HEK293T (cell line): ENCODE measurements around the gene APPBP2.
"Not testable (repeated sequence)": the region's sequence is repeated elsewhere in the genome, so short reads cannot be mapped to it uniquely, and the experiment has no call there.

Source experiments
- CTBP1 ChIP-seq: fragments of 450-650 bp; IDR thresholded peaks from 2 replicates; pipeline ENCODE4 v1.6.1; 2016; ENCODE audit warnings: borderline replicate concordance
- ELF4 ChIP-seq: fragments of 450-650 bp; IDR thresholded peaks from 2 replicates; pipeline ENCODE4 v1.6.1; 2017; ENCODE audit warnings: antibody characterized with exemption
- FOXA1 ChIP-seq: fragments of 450-650 bp; IDR thresholded peaks from 2 replicates; pipeline ENCODE4 v1.6.1; 2016; ENCODE audit warnings: mild to moderate bottlenecking
- FOXK2 ChIP-seq: fragments of 450-650 bp; IDR thresholded peaks from 2 replicates; pipeline ENCODE4 v1.6.1; 2016; ENCODE audit warnings: mild to moderate bottlenecking
- FOXM1 ChIP-seq: fragments of 450-650 bp; IDR thresholded peaks from 2 replicates; pipeline ENCODE4 v1.6.1; 2017; ENCODE audit warnings: mild to moderate bottlenecking, borderline replicate concordance
- HDGF ChIP-seq: fragments of 450-650 bp; IDR thresholded peaks from 2 replicates; pipeline ENCODE4 v1.6.1; 2017; ENCODE audit warnings: antibody characterized with exemption, borderline replicate concordance
- NFRKB ChIP-seq: fragments of 450-650 bp; IDR thresholded peaks from 2 replicates; pipeline ENCODE4 v1.6.1; 2016; ENCODE audit warnings: mild to moderate bottlenecking, moderate library complexity
- SP1 ChIP-seq: fragments of 450-650 bp; IDR thresholded peaks from 2 replicates; pipeline ENCODE4 v1.6.1; 2017
- SUZ12 ChIP-seq: fragments of 450-650 bp; IDR thresholded peaks from 2 replicates; pipeline ENCODE4 v1.6.1; 2016; ENCODE audit warnings: mild to moderate bottlenecking
- ZNF384 ChIP-seq: fragments of 450-650 bp; IDR thresholded peaks from 2 replicates; pipeline ENCODE4 v1.6.1; 2016

DNA sequence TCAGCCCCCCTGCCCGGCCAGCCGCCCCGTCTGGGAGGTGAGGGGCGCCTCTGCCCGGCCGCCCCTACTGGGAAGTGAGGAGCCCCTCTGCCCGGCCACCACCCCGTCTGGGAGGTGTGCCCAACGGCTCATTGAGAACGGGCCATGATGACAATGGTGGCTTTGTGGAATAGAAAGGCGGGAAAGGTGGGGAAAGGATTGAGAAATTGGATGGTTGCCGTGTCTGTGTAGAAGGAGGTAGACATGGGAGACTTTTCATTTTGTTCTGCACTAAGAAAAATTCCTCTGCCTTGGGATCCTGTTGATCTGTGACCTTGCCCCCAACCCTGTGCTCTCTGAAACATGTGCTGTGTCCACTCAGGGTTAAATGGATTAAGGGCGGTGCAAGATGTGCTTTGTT lies 26.2 kb upstream of the APPBP2 start:
- TF ChIP-seq CTBP1, SP1, FOXM1, FOXK2, ELF4, SUZ12, FOXA1, NFRKB, HDGF, ZNF384: not testable (repeated sequence)
